HepG2 (cell line): ENCODE data around the gene CTRL.

ENCODE experiments used
- BCL6 ChIP-seq: IDR thresholded peaks from 2 replicates; pipeline ENCODE4 v1.6.1; 2016; ENCODE audit warnings: missing genetic modification reagents, missing compliant biosample characterization
- CEBPG ChIP-seq: IDR thresholded peaks from 2 replicates; pipeline ENCODE4 v1.6.1; 2016
- ETV5 ChIP-seq: IDR thresholded peaks from 2 replicates; pipeline ENCODE4 v1.6.1; 2018; ENCODE audit warnings: missing biosample characterization, missing genetic modification reagents, inconsistent platforms, borderline replicate concordance
- HCFC1 ChIP-seq: fragments of 150-350 bp; IDR thresholded peaks from 2 replicates; pipeline ENCODE4 v1.6.1; 2014; ENCODE audit warnings: low read depth, low read length
- NKX3-1 ChIP-seq: sonication (generic); formaldehyde crosslinking; IDR thresholded peaks from 2 replicates; pipeline ENCODE4 v1.5.0; 2020; ENCODE audit warnings: missing genetic modification reagents
- SIN3A ChIP-seq: IDR thresholded peaks from 2 replicates; pipeline ENCODE4 v1.6.1; 2011; ENCODE audit warnings: low read depth, mild to moderate bottlenecking, control low read depth, low read length, borderline replicate concordance
- ZMYM3 ChIP-seq: sonication (generic); formaldehyde crosslinking; IDR thresholded peaks from 2 replicates; pipeline ENCODE4 v1.5.1; 2020; ENCODE audit warnings: mild to moderate bottlenecking, missing genetic modification reagents
- TF ChIP-seq, protein P1 (sequence below): sonication (generic); formaldehyde crosslinking; IDR thresholded peaks from 2 replicates; pipeline ENCODE4 v1.5.0; 2020; ENCODE audit warnings: mild to moderate bottlenecking, missing genetic modification reagents, moderate library complexity
- TF ChIP-seq, protein P2 (sequence below): sonication (generic); formaldehyde crosslinking; IDR thresholded peaks from 2 replicates; pipeline ENCODE4 v1.4.0; 2020; ENCODE audit warnings: low read depth, missing genetic modification reagents

DNA sequence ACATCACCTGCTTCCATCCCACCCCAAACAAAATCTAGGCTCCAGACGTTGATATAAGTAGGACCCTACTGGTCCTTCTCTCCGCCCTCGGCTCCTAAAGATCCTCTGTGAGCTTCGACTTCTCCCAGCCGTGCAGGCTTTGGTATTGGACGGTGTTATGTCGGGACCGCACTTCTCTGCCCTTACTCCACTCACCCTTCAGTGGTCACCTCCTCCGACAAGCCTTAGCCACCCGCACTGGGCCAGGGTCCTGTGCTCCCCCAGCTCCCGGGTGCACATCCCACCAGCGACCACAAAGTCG, 3.4 kb upstream of the CTRL start:
- TF ChIP-seq, protein P1, sequence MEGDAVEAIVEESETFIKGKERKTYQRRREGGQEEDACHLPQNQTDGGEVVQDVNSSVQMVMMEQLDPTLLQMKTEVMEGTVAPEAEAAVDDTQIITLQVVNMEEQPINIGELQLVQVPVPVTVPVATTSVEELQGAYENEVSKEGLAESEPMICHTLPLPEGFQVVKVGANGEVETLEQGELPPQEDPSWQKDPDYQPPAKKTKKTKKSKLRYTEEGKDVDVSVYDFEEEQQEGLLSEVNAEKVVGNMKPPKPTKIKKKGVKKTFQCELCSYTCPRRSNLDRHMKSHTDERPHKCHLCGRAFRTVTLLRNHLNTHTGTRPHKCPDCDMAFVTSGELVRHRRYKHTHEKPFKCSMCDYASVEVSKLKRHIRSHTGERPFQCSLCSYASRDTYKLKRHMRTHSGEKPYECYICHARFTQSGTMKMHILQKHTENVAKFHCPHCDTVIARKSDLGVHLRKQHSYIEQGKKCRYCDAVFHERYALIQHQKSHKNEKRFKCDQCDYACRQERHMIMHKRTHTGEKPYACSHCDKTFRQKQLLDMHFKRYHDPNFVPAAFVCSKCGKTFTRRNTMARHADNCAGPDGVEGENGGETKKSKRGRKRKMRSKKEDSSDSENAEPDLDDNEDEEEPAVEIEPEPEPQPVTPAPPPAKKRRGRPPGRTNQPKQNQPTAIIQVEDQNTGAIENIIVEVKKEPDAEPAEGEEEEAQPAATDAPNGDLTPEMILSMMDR: no peak
- TF ChIP-seq CEBPG (CRISPR knock-in tag) (no peak), ETV5 (CRISPR knock-in tag) (no peak), SIN3A (no peak), NKX3-1 (no peak), BCL6 (CRISPR knock-in tag) (no peak), ZMYM3 (CRISPR knock-in tag) (no peak), HCFC1 (no peak)
- TF ChIP-seq, protein P2, sequence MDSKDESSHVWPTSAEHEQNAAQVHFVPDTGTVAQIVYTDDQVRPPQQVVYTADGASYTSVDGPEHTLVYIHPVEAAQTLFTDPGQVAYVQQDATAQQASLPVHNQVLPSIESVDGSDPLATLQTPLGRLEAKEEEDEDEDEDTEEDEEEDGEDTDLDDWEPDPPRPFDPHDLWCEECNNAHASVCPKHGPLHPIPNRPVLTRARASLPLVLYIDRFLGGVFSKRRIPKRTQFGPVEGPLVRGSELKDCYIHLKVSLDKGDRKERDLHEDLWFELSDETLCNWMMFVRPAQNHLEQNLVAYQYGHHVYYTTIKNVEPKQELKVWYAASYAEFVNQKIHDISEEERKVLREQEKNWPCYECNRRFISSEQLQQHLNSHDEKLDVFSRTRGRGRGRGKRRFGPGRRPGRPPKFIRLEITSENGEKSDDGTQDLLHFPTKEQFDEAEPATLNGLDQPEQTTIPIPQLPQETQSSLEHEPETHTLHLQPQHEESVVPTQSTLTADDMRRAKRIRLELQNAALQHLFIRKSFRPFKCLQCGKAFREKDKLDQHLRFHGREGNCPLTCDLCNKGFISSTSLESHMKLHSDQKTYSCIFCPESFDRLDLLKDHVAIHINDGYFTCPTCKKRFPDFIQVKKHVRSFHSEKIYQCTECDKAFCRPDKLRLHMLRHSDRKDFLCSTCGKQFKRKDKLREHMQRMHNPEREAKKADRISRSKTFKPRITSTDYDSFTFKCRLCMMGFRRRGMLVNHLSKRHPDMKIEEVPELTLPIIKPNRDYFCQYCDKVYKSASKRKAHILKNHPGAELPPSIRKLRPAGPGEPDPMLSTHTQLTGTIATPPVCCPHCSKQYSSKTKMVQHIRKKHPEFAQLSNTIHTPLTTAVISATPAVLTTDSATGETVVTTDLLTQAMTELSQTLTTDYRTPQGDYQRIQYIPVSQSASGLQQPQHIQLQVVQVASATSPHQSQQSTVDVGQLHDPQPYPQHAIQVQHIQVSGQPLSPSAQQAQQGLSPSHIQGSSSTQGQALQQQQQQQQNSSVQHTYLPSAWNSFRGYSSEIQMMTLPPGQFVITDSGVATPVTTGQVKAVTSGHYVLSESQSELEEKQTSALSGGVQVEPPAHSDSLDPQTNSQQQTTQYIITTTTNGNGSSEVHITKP (CRISPR knock-in tag): no peak
